GM12878 (cell line): ENCODE data around the gene CCR1. TPM values are rescaled to one million over a fixed set of nuclear protein-coding genes. Genes with fewer than 3 reads are reported as not detected.

Experiments used
- ATAC-seq: fragments of 200-7000 bp; cut with Tn5 transposase; 3 replicates; pipeline ENCODE4 v1.9.1; 2020; ENCODE audit warnings: mild to moderate bottlenecking, moderate library complexity
- BruUV-seq: library from RNA; stranded (reverse); fragments of 400-500 nt; replicated peaks from 2 replicates; lab custom pipeline; 2021; lab: Mats Ljungman, UMichigan
- CTCF ChIA-PET: fragments of 300-600 bp; sonication (Branson Sonifier 250); formaldehyde crosslinking; extraction: SDS; loops from one replicate; lab custom pipeline; 2021; ENCODE audit warnings: inconsistent platforms; lab: Yijun Ruan, JAX
- POLR2A ChIA-PET: fragments of 350-600 bp; formaldehyde crosslinking; extraction: SDS; loops from one replicate; lab custom pipeline; 2021; ENCODE audit warnings: inconsistent platforms; lab: Charles Lee
- RAD21 ChIA-PET: fragments of 300-600 bp; sonication (Branson Sonifier 250); formaldehyde crosslinking; loops from one replicate; lab custom pipeline; 2023; ENCODE audit warnings: antibody characterized with exemption; ENCODE audit not compliant: unreplicated experiment; lab: Charles Lee
- SMC1A ChIA-PET: fragments of 300-600 bp; sonication (Branson Sonifier 250); formaldehyde crosslinking; loops from one replicate; lab custom pipeline; 2023; ENCODE audit not compliant: unreplicated experiment, uncharacterized antibody; lab: Charles Lee
- DNase-seq: peaks from one replicate; pipeline ENCODE4 v3.0.0-alpha.2; 2011; ENCODE audit warnings: low read depth, low spot score
- FAIRE-seq: peaks from 3 replicates; lab custom pipeline; 2011; peaks lifted over from hg19 to GRCh38; lab: Jason Lieb, UNC
- H2AFZ ChIP-seq: 2 replicates; pipeline ENCODE4 v1.6.0; 2011; ENCODE audit warnings: low read depth, low read length, control low read depth; ENCODE audit not compliant: control insufficient read depth
- H3K27ac ChIP-seq: 2 replicates; pipeline ENCODE4 v1.5.1; 2011; ENCODE audit warnings: control low read depth; ENCODE audit not compliant: control insufficient read depth, insufficient read depth
- H3K27me3 ChIP-seq, 2 experiments: replicated peaks in 1 of 2; 2 replicates each; pipeline versions ENCODE4 v1.6.0 to v1.6.1; 2011; ENCODE audit warnings: low read length in 1 of 2; ENCODE audit not compliant: control insufficient read depth in 2 of 2, insufficient read depth in 2 of 2
- H3K36me3 ChIP-seq, 2 experiments: 2 replicates each; pipeline ENCODE4 v1.5.1; 2011; ENCODE audit warnings: low read length in 1 of 2; ENCODE audit not compliant: control insufficient read depth in 2 of 2, insufficient read depth in 2 of 2
- H3K4me1 ChIP-seq: 2 replicates; pipeline ENCODE4 v1.6.1; 2011; ENCODE audit warnings: mild to moderate bottlenecking, low read length, moderate library complexity, mixed read lengths; ENCODE audit not compliant: control insufficient read depth, insufficient read depth
- H3K4me2 ChIP-seq: 2 replicates; pipeline ENCODE4 v1.6.0; 2011; ENCODE audit warnings: control low read depth; ENCODE audit not compliant: control insufficient read depth, insufficient read depth
- H3K4me3 ChIP-seq: fragments of 200-600 bp; sonication (generic); 2 replicates; pipeline ENCODE4 v1.5.1; 2016
- H3K79me2 ChIP-seq: 2 replicates; pipeline ENCODE4 v1.6.0; 2011; ENCODE audit warnings: low read length; ENCODE audit not compliant: control insufficient read depth, insufficient read depth
- H3K9ac ChIP-seq: 2 replicates; pipeline ENCODE4 v1.8.0; 2011; ENCODE audit warnings: low read length, control low read depth, mixed read lengths; ENCODE audit not compliant: control insufficient read depth, insufficient read depth
- H3K9me3 ChIP-seq: replicated peaks from 3 replicates; pipeline ENCODE4 v1.5.1; 2011; ENCODE audit warnings: mild to moderate bottlenecking, low read length; ENCODE audit not compliant: control insufficient read depth, insufficient read depth
- H4K20me1 ChIP-seq: 2 replicates; pipeline ENCODE4 v1.6.0; 2011; ENCODE audit not compliant: control insufficient read depth, insufficient read depth
- BACH1 ChIP-seq: fragments of 450-650 bp; IDR thresholded peaks from 2 replicates; pipeline ENCODE4 v1.6.1; 2017; ENCODE audit warnings: mild to moderate bottlenecking, borderline replicate concordance
- CBX3 ChIP-seq: fragments of 200-600 bp; sonication (generic); IDR thresholded peaks from 2 replicates; pipeline ENCODE4 v1.6.1; 2016; ENCODE audit warnings: low read depth, borderline replicate concordance
- CHD2 ChIP-seq: IDR thresholded peaks from 2 replicates; pipeline ENCODE4 v1.6.1; 2011; ENCODE audit warnings: low read depth, low read length, improper control_type of control experiment, borderline replicate concordance
- CHD4 ChIP-seq: fragments of 200-600 bp; sonication (generic); IDR thresholded peaks from 2 replicates; pipeline ENCODE4 v1.6.1; 2016; ENCODE audit warnings: mild to moderate bottlenecking
- CREM ChIP-seq: IDR thresholded peaks from 2 replicates; pipeline ENCODE4 v1.6.1; 2014; ENCODE audit warnings: antibody characterized with exemption, low read depth
- KAT2A ChIP-seq: conservative IDR thresholded peaks from 2 replicates; pipeline ENCODE4 v1.6.1; 2011; ENCODE audit warnings: low read depth, low read length; ENCODE audit not compliant: control insufficient read depth
- MEF2A ChIP-seq: IDR thresholded peaks from 2 replicates; pipeline ENCODE4 v1.6.1; 2011; ENCODE audit warnings: low read depth, mild to moderate bottlenecking, low read length, moderate library complexity; ENCODE audit not compliant: insufficient read depth
- PML ChIP-seq: IDR thresholded peaks from 2 replicates; pipeline ENCODE4 v1.6.1; 2012; ENCODE audit warnings: low read length, inconsistent platforms
- STAT3 ChIP-seq: IDR thresholded peaks from 2 replicates; pipeline ENCODE4 v1.6.1; 2011; ENCODE audit warnings: low read depth, low read length, improper control_type of control experiment
- TCF12 ChIP-seq: IDR thresholded peaks from 2 replicates; pipeline ENCODE4 v1.6.1; 2011; ENCODE audit warnings: low read depth, mild to moderate bottlenecking, low read length
- WGBS: methylation state at CpG from one replicate; pipeline ENCODE4 v1.1.6; 2016; ENCODE audit warnings: low lambda C conversion rate; ENCODE audit not compliant: insufficient replicate concordance, insufficient coverage; ENCODE audit errors: missing lambda C conversion rate; 5-methylcytosine and 5-hydroxymethylcytosine counted together
- in situ Hi-C: fragments of 300-500 bp; cut with MboI; formaldehyde crosslinking; loops from 9 replicates; pipeline ENCODE4 v1.14.3; 2018; ENCODE audit warnings: mixed read lengths
- intact Hi-C: fragments of 100-400 bp; cut with micrococcal nuclease; formaldehyde crosslinking; loops from one replicate; pipeline ENCODE4 v1.14.2; 2022; ENCODE audit not compliant: unreplicated experiment
- polyA plus RNA-seq, 11 experiments: library from polyadenylated mRNA; depleted of rRNA in 4 of 11; unstranded in 6 of 11; stranded (reverse) in 5 of 11; fragments of >200 nt; fragmentation: Nextera tagmentation in 4 of 11; fragmentation: Illumina TruSeq in 1 of 11; extraction: Ambion mirVana in 4 of 11; extraction: Trizol in 1 of 11; gene quantifications; 1 replicate in 1 of 11; 2 replicates in 10 of 11; pipeline versions ENCODE4 v1.2.1 to v1.2.3, GENCODE V29; 2011 to 2016; ENCODE audit warnings: inconsistent platforms in 2 of 11, missing spikeins in 2 of 11, low read depth in 1 of 11
- total RNA-seq, 4 experiments: library from RNA; depleted of rRNA in 3 of 4; stranded (reverse); fragments of >200 nt in 3 of 4; fragmentation: Illumina TruSeq in 1 of 4; extraction: Trizol in 1 of 4; gene quantifications; 2 replicates each; pipeline versions ENCODE4 v1.2.1 to v1.2.3, GENCODE V29; 2013 to 2021
- TF ChIP-seq, protein P1 (sequence below): IDR thresholded peaks from 2 replicates; pipeline ENCODE4 v1.6.1; 2011; ENCODE audit warnings: low read depth, low read length, improper control_type of control experiment, borderline replicate concordance
- TF ChIP-seq, protein P2 (sequence below): fragments of 450-650 bp; formaldehyde crosslinking; IDR thresholded peaks from 2 replicates; pipeline ENCODE4 v1.4.0; 2022; ENCODE audit warnings: mild to moderate bottlenecking, moderate library complexity

Gene CCR1
- total and polyA plus RNA-seq, 10 of the 15 experiments (the other 5 are each of a cell fraction or from before 2014, with no cell fraction given), result 2.3 to 11.0 (median 7.8) TPM

DNA sequence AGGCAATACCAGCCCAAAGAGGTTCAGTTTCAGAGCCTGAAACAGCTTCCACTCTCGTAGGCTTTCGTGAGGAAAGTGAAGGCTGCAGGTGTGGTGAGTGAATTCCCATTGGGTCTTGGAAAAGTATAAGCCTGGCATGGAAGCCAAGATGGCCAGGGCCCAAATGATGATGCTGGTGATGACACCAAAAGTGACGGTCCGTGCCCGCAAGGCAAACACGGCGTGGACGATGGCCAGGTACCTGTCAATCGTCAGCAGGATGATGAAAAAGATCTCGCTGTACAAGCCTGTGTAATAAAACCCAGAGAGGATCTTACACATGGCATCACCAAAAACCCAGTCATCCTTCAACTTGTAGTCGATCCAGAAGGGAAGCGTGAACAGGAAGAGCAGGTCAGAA lies 4.4 kb downstream of the CCR1 start:
- ATAC-seq (no peak), FAIRE-seq (no peak), DNase-seq (no peak)
- Histone ChIP-seq H3K9ac (no peak overlapping the region), H3K4me3 (no peak overlapping the region), H3K9me3 (no peaks in the 10 kb centered on the region), H3K4me2 (no peak overlapping the region), H3K36me3 (no peaks in the 10 kb centered on the region), H3K27ac (no peak overlapping the region), H3K4me1 (peaks cover 10% of the 10 kb centered on the region), H3K27me3 (no peaks in the 10 kb centered on the region), H3K79me2 (no peaks in the 10 kb centered on the region; the same call in 1 of the 2 replicates), H4K20me1 (no peaks in the 10 kb centered on the region), H2AFZ (no peak overlapping the region)
- ChIA-PET POLR2A (no interaction called here), CTCF (interaction anchor here (0.6 kb wide), 1 partner anchor 120 kb away, joined by 3 read pairs; no protein-coding TSS in a partner anchor), RAD21 (no interaction called here), SMC1A (interaction anchor here (1.1 to 1.3 kb wide), 2 partner anchors 9 to 17 kb away, joined by 3 to 6 read pairs; no protein-coding TSS in a partner anchor)
- 93% methylated on average over 12 of the region's 12 CpGs for WGBS
- in situ Hi-C loops (no loop called here), intact Hi-C loops (no loop called here)
- TF ChIP-seq STAT3 (no peak), BACH1 (no peak), PML (no peak), TCF12 (no peak), CHD2 (no peak), MEF2A (no peak), KAT2A (no peak), CREM (no peak), CHD4 (no peak), CBX3 (no peak)
- TF ChIP-seq, protein P1, sequence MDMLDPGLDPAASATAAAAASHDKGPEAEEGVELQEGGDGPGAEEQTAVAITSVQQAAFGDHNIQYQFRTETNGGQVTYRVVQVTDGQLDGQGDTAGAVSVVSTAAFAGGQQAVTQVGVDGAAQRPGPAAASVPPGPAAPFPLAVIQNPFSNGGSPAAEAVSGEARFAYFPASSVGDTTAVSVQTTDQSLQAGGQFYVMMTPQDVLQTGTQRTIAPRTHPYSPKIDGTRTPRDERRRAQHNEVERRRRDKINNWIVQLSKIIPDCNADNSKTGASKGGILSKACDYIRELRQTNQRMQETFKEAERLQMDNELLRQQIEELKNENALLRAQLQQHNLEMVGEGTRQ, result no peak
- TF ChIP-seq, protein P2, sequence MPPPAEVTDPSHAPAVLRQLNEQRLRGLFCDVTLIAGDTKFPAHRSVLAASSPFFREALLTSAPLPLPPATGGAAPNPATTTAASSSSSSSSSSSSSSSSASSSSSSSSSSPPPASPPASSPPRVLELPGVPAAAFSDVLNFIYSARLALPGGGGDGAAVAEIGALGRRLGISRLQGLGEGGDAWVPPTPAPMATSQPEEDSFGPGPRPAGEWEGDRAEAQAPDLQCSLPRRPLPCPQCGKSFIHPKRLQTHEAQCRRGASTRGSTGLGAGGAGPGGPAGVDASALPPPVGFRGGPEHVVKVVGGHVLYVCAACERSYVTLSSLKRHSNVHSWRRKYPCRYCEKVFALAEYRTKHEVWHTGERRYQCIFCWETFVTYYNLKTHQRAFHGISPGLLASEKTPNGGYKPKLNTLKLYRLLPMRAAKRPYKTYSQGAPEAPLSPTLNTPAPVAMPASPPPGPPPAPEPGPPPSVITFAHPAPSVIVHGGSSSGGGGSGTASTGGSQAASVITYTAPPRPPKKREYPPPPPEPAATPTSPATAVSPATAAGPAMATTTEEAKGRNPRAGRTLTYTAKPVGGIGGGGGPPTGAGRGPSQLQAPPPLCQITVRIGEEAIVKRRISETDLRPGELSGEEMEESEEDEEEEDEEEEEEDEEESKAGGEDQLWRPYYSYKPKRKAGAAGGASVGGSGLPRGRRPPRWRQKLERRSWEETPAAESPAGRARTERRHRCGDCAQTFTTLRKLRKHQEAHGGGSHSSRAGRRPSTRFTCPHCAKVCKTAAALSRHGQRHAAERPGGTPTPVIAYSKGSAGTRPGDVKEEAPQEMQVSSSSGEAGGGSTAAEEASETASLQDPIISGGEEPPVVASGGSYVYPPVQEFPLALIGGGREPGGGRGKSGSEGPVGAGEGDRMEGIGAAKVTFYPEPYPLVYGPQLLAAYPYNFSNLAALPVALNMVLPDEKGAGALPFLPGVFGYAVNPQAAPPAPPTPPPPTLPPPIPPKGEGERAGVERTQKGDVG, result no peak
- BruUV-seq, result no TSS peak
